ENCODE results near the gene NRXN2. TPM values are rescaled to one million over a fixed set of nuclear protein-coding genes. Genes with fewer than 3 reads are reported as not detected.

Gene NRXN2
- total RNA-seq, 1 donor from 2014 or later, result 10.0 TPM

- Mint-ChIP-seq H3K9me3 (no peaks in the 10 kb centered on the region), H3K27ac (ENCODE audit: unreplicated experiment) (no peak overlapping the region), H3K36me3 (ENCODE audit: low read depth) (no peaks in the 10 kb centered on the region), H3K27me3 (ENCODE audit: low read depth) (no peaks in the 10 kb centered on the region), H3K4me3 (no peak overlapping the region), H3K4me1 (peaks cover 8% of the 10 kb centered on the region)
- no peak for DNase-seq (ENCODE audit: low read depth, low spot score)
- no peak for TF ChIP-seq CTCF (conservative IDR thresholded peaks at IDR 0.05)
Observed at GRCh38 chr11:64661614-64662013, 61.4 kb downstream of the NRXN2 start.

GRCh38 chr11:64661146-64661545 lies 61.9 kb downstream of the NRXN2 start:
- Mint-ChIP-seq H3K4me3 (no peak overlapping the region), H3K9me3 (no peaks in the 10 kb centered on the region), H3K36me3 (ENCODE audit: low read depth) (no peaks in the 10 kb centered on the region), H3K27ac (ENCODE audit: unreplicated experiment) (peak overlapping the region; percentile 6), H3K27me3 (ENCODE audit: low read depth) (no peaks in the 10 kb centered on the region), H3K4me1 (peaks cover 8% of the 10 kb centered on the region)
- TF ChIP-seq CTCF (conservative IDR thresholded peaks at IDR 0.05), result no peak
- DNase-seq (ENCODE audit: low read depth, low spot score), result no peak

GRCh38 chr11:64660706-64661105 lies 62.3 kb downstream of the NRXN2 start:
- DNase-seq (ENCODE audit: low read depth, low spot score), result no peak
- Mint-ChIP-seq H3K36me3 (ENCODE audit: low read depth) (no peaks in the 10 kb centered on the region), H3K4me1 (peaks cover 8% of the 10 kb centered on the region), H3K9me3 (no peaks in the 10 kb centered on the region), H3K27ac (ENCODE audit: unreplicated experiment) (no peak overlapping the region), H3K4me3 (no peak overlapping the region), H3K27me3 (ENCODE audit: low read depth) (no peaks in the 10 kb centered on the region)
- TF ChIP-seq CTCF (conservative IDR thresholded peaks at IDR 0.05), result no peak

GRCh38 chr11:64660205-64660604 lies 62.8 kb downstream of the NRXN2 start:
- Mint-ChIP-seq H3K4me3 (no peak overlapping the region), H3K9me3 (no peaks in the 10 kb centered on the region), H3K4me1 (peaks cover 8% of the 10 kb centered on the region), H3K27me3 (ENCODE audit: low read depth) (no peaks in the 10 kb centered on the region), H3K27ac (ENCODE audit: unreplicated experiment) (peak overlapping the region; percentile 62), H3K36me3 (ENCODE audit: low read depth) (no peaks in the 10 kb centered on the region)
- no peak for TF ChIP-seq CTCF (conservative IDR thresholded peaks at IDR 0.05)
- DNase-seq (ENCODE audit: low read depth, low spot score), result no peak

GRCh38 chr11:64659417-64660144 lies 63.4 kb downstream of the NRXN2 start:
- Mint-ChIP-seq H3K4me1 (peaks cover 8% of the 10 kb centered on the region), H3K9me3 (no peaks in the 10 kb centered on the region), H3K4me3 (no peak overlapping the region), H3K36me3 (ENCODE audit: low read depth) (no peaks in the 10 kb centered on the region), H3K27ac (ENCODE audit: unreplicated experiment) (peak overlapping the region; percentile 90), H3K27me3 (ENCODE audit: low read depth) (no peaks in the 10 kb centered on the region)
- DNase-seq (ENCODE audit: low read depth, low spot score), result no peak
- TF ChIP-seq CTCF (conservative IDR thresholded peaks at IDR 0.05), result no peak
